M059J (cell line): Measurements from ENCODE around the gene BARHL1. TPM values are rescaled to one million over a fixed set of nuclear protein-coding genes. Genes with fewer than 3 reads are reported as not detected.
"Not testable (repeated sequence)": the region's sequence is repeated elsewhere in the genome, so short reads cannot be mapped to it uniquely, and the experiment has no call there.

Source experiments
- DNase-seq: peaks from one replicate; pipeline ENCODE4 v3.0.0-alpha.2; 2012; ENCODE audit warnings: low read depth
- total RNA-seq: library from RNA; depleted of rRNA; stranded (reverse); fragments of >200 nt; shearing (Covaris generic); gene quantifications from 2 replicates; pipeline ENCODE4 v1.2.3, GENCODE V29; 2014

The BARHL1 gene
- total RNA-seq, 1 experiment from 2014 or later = not detected

GRCh38 chr9:132556235-132556634 is 26.2 kb upstream of the BARHL1 start:
- DNase-seq = no peak

GRCh38 chr9:132556714-132557113 is 25.7 kb upstream of the BARHL1 start:
- DNase-seq = no peak

GRCh38 chr9:132557159-132557558 is 25.2 kb upstream of the BARHL1 start:
- DNase-seq = no peak

GRCh38 chr9:132559711-132560110 is 22.7 kb upstream of the BARHL1 start:
- DNase-seq = no peak

GRCh38 chr9:132560616-132561202 is 21.7 kb upstream of the BARHL1 start:
- DNase-seq = no peak

- no peak for DNase-seq
Measured at GRCh38 chr9:132562306-132562573, 20.2 kb upstream of the BARHL1 start.

- no peak for DNase-seq
Measured at GRCh38 chr9:132564526-132564925, 17.9 kb upstream of the BARHL1 start.

GRCh38 chr9:132568787-132569186 is 13.6 kb upstream of the BARHL1 start:
- DNase-seq = not testable (repeated sequence)

- no peak for DNase-seq
Measured at GRCh38 chr9:132571806-132572600, 10.4 kb upstream of the BARHL1 start.

GRCh38 chr9:132572921-132573320 is 9.5 kb upstream of the BARHL1 start:
- DNase-seq = peak; percentile 28

- DNase-seq = peak; percentile 63
Measured at GRCh38 chr9:132575005-132575609, 7.3 kb upstream of the BARHL1 start.

GRCh38 chr9:132575811-132576210 is 6.6 kb upstream of the BARHL1 start:
- no peak for DNase-seq

GRCh38 chr9:132577119-132577518 is 5.3 kb upstream of the BARHL1 start:
- DNase-seq = no peak

- DNase-seq = no peak
Measured at GRCh38 chr9:132578367-132578932, 4.0 kb upstream of the BARHL1 start.

- no peak for DNase-seq
Measured at GRCh38 chr9:132579427-132579798, 3.0 kb upstream of the BARHL1 start.

- DNase-seq = no peak
Measured at GRCh38 chr9:132582786-132583583, 579 bp downstream of the BARHL1 start.

GRCh38 chr9:132583584-132584304 is 1.3 kb downstream of the BARHL1 start:
- DNase-seq = peak; percentile 14

- peak; percentile 61 for DNase-seq
Measured at GRCh38 chr9:132584601-132585560, 2.5 kb downstream of the BARHL1 start.

GRCh38 chr9:132585954-132586829 is 3.8 kb downstream of the BARHL1 start:
- no peak for DNase-seq
